ENCODE measurements around the gene LVRN. TPM values are rescaled to one million over a fixed set of nuclear protein-coding genes. Genes with fewer than 3 reads are reported as not detected.
A peak's percentile ranks its signal among the peaks of the same experiment; 100 is the strongest.

The LVRN gene
- total RNA-seq, 1 experiment from 2014 or later: 1.9 TPM

DNA sequence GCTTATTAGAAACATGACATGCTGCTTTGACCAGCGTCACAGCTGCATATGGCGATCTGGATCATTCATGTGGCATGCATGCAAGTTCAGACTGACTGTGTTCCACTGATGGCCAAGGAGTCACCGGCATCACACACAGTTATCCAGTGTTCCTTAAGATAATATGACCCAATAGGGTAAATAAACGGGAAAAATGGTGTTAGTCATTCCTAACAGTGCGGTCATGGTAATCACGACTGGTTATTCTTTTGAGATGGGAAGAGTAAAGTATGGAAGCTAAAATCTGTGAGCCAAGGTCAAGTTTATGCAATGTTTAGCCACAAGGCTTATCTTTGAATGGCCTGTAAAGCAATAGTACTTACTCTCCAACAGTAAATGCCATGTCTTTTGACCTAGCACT lies 29.3 kb upstream of the LVRN start:
- ATAC-seq: no peak
- Histone ChIP-seq H3K27ac (ENCODE audit: low read depth, low read length) (peak overlapping the region; percentile 93; the same call in 1 of the 2 replicates), H3K9ac (ENCODE audit: low read length) (no peak overlapping the region), H3K4me1 (ENCODE audit: control insufficient read depth in 1 of 2, insufficient read depth in 2 of 2, low read length in 2 of 2) (peaks cover 32 to 66% of the 10 kb centered on the region in 2 experiments), H3K27me3 (ENCODE audit: insufficient read depth, low read length) (no peaks in the 10 kb centered on the region), H3K9me3 (ENCODE audit: control insufficient read depth in 1 of 2, insufficient read depth in 1 of 2, low read depth in 1 of 2, low read length in 2 of 2) (peaks cover 0 to 7% of the 10 kb centered on the region in 2 experiments; a peak in 1 of 4 replicates), H4K20me1 (ENCODE audit: insufficient read depth) (no peaks in the 10 kb centered on the region), H3K9me2 (ENCODE audit: insufficient read depth) (no peaks in the 10 kb centered on the region), H3K4me2 (ENCODE audit: low read length) (no peak overlapping the region), H3K79me2 (ENCODE audit: insufficient read depth, low read length) (no peaks in the 10 kb centered on the region), H3K36me3 (ENCODE audit: control insufficient read depth in 1 of 2, insufficient read depth in 2 of 2, low read length in 2 of 2) (peaks cover 0 to 19% of the 10 kb centered on the region in 2 experiments; a peak in 2 of 4 replicates), H2AFZ (ENCODE audit: low read depth, low read length, poor library complexity, severe bottlenecking) (no peak overlapping the region), H3K4me3 (replicated peaks in 1 of 2; ENCODE audit: low read depth in 1 of 2, low read length in 2 of 2) (no peak overlapping the region)
- BruUV-seq (replicated peaks): no TSS peak
- POLR2A ChIA-PET: no interaction called here
- RAD21 ChIA-PET (ENCODE audit: low non-redundant PET in 1 of 2, low total read pairs in 2 of 2, uncharacterized antibody in 2 of 2, unreplicated experiment in 2 of 2): no interaction called here
- DNase-seq (ENCODE audit: low read depth, low spot score): no peak
- TF ChIP-seq SRF (IDR thresholded peaks at IDR 0.05; ENCODE audit: low read depth) (no peak), ZFX (IDR thresholded peaks at IDR 0.05) (no peak), RAD21 (IDR thresholded peaks at IDR 0.05; ENCODE audit: low read depth) (no peak)
- intact Hi-C loops (cut with micrococcal nuclease): no loop called here
- CTCF ChIA-PET: no interaction called here

DNA sequence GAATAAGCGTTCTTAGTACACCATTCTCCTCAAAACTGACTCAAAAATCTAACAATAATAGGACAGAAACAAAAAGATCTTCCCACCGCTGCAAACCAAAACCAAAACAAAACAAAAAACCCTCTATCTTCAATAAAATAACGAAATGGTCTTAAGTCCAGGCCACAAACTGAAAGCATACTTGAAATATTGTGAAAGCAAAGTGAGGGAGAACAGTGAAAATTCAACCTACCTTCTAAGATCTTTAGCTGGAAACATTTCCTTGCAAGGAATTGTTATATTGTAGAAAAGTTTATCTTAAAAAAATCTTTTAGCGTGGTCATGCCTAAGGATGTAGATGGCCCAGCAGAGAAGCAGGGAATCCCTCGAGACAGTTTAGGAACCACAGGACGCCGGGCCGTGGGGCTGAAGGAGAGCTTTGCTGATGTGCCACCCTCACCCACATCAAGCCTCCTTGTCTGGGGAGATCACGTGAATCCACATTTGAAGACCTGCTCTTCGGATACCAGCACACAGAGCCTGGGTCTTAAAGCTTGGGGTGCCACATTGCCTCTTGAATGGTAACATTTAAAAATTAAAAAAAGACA lies 27.8 kb upstream of the LVRN start:
- POLR2A ChIA-PET: no interaction called here
- no TSS peak for BruUV-seq (replicated peaks)
- H3K27ac ChIP-seq (ENCODE audit: low read depth, low read length): peak overlapping the region; percentile 93; the same call in 1 of the 2 replicates

More for the DNA sequence above, 27.8 kb upstream of the LVRN start:
- H3K27me3 ChIP-seq (ENCODE audit: insufficient read depth, low read length): no peaks in the 10 kb centered on the region
- H3K9me2 ChIP-seq (ENCODE audit: insufficient read depth): no peaks in the 10 kb centered on the region
- DNase-seq (ENCODE audit: low read depth, low spot score) (no peak), ATAC-seq (no peak)
- no peak overlapping the region for H3K4me2 ChIP-seq (ENCODE audit: low read length)
- ChIA-PET RAD21 (ENCODE audit: low non-redundant PET in 1 of 2, low total read pairs in 2 of 2, uncharacterized antibody in 2 of 2, unreplicated experiment in 2 of 2) (no interaction called here), CTCF (no interaction called here)
- H3K4me1 ChIP-seq (ENCODE audit: control insufficient read depth in 1 of 2, insufficient read depth in 2 of 2, low read length in 2 of 2): peaks cover 26 to 68% of the 10 kb centered on the region in 2 experiments
- no peak overlapping the region for H2AFZ ChIP-seq (ENCODE audit: low read depth, low read length, poor library complexity, severe bottlenecking)
- peak overlapping the region; percentile 8; the same call in 1 of the 2 replicates for H3K9ac ChIP-seq (ENCODE audit: low read length)
- H3K9me3 ChIP-seq (ENCODE audit: control insufficient read depth in 1 of 2, insufficient read depth in 1 of 2, low read depth in 1 of 2, low read length in 2 of 2): peaks cover 0 to 7% of the 10 kb centered on the region in 2 experiments; a peak in 1 of 4 replicates
- TF ChIP-seq RAD21 (IDR thresholded peaks at IDR 0.05; ENCODE audit: low read depth): no peak
- TF ChIP-seq, protein P1, sequence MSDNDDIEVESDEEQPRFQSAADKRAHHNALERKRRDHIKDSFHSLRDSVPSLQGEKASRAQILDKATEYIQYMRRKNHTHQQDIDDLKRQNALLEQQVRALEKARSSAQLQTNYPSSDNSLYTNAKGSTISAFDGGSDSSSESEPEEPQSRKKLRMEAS (IDR thresholded peaks at IDR 0.05): no peak
- TF ChIP-seq YY1 (IDR thresholded peaks at IDR 0.05; ENCODE audit: extremely low read depth, insufficient replicate concordance, low read depth, low read length): no peak
- TF ChIP-seq FOSL1 (IDR thresholded peaks at IDR 0.05; ENCODE audit: low read depth): no peak
- TF ChIP-seq, protein P2, sequence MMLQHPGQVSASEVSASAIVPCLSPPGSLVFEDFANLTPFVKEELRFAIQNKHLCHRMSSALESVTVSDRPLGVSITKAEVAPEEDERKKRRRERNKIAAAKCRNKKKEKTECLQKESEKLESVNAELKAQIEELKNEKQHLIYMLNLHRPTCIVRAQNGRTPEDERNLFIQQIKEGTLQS (IDR thresholded peaks at IDR 0.05): no peak
- TF ChIP-seq EZH2 (IDR thresholded peaks at IDR 0.05): no peak
- TF ChIP-seq CBX3 (IDR thresholded peaks at IDR 0.05; ENCODE audit: low read depth): no peak
- no peak for TF ChIP-seq POLR2A (IDR thresholded peaks at IDR 0.05; ENCODE audit: borderline replicate concordance, extremely low read depth, insufficient read depth, insufficient read length)
- TF ChIP-seq ZFX (IDR thresholded peaks at IDR 0.05): no peak
- TF ChIP-seq JUND (IDR thresholded peaks at IDR 0.05): no peak
- TF ChIP-seq SP1 (IDR thresholded peaks at IDR 0.05; ENCODE audit: low read depth): no peak
- H4K20me1 ChIP-seq (ENCODE audit: insufficient read depth): no peaks in the 10 kb centered on the region
- H3K36me3 ChIP-seq (ENCODE audit: control insufficient read depth in 1 of 2, insufficient read depth in 2 of 2, low read length in 2 of 2): peaks cover 0 to 19% of the 10 kb centered on the region in 2 experiments; a peak in 2 of 4 replicates
- no peaks in the 10 kb centered on the region for H3K79me2 ChIP-seq (ENCODE audit: insufficient read depth, low read length)
- no peak overlapping the region for H3K4me3 ChIP-seq (replicated peaks in 1 of 2; ENCODE audit: low read depth in 1 of 2, low read length in 2 of 2)
- intact Hi-C loops (cut with micrococcal nuclease): no loop called here

Measured in HCT116 (cell line).